GM23338 (cell line): ENCODE data around the gene CLDN9. TPM values are rescaled to one million over a fixed set of nuclear protein-coding genes. Genes with fewer than 3 reads are reported as not detected.
A peak's percentile ranks its signal among the peaks of the same experiment; 100 is the strongest.

Source experiments
- ATAC-seq: fragments of 200-7000 bp; cut with Tn5 transposase; 3 replicates; pipeline ENCODE4 v1.9.1; 2020
- DNase-seq: peaks from one replicate; pipeline ENCODE4 v3.0.0-alpha.2; 2015; ENCODE audit warnings: low spot score
- H2AFZ ChIP-seq: fragments of 200-600 bp; sonication (generic); 2 replicates; pipeline ENCODE4 v1.8.0; 2016; ENCODE audit warnings: antibody characterized with exemption, mild to moderate bottlenecking, moderate library complexity
- H3F3A ChIP-seq: fragments of 200-600 bp; sonication (generic); replicated peaks from 2 replicates; pipeline ENCODE4 v1.8.0; 2017; ENCODE audit warnings: antibody characterized with exemption, mixed run types, low read depth
- H3K27ac ChIP-seq: fragments of 200-600 bp; sonication (generic); 2 replicates; pipeline ENCODE4 v1.6.1; 2016; ENCODE audit warnings: low read depth
- H3K27me3 ChIP-seq: fragments of 200-600 bp; sonication (generic); 2 replicates; pipeline ENCODE4 v1.8.0; 2016; ENCODE audit warnings: mild to moderate bottlenecking, mixed run types, moderate library complexity; ENCODE audit not compliant: insufficient read depth
- H3K36me3 ChIP-seq: fragments of 200-600 bp; sonication (generic); 2 replicates; pipeline ENCODE4 v1.8.0; 2016; ENCODE audit warnings: mild to moderate bottlenecking; ENCODE audit not compliant: insufficient read depth
- H3K4me1 ChIP-seq: fragments of 200-600 bp; sonication (generic); 2 replicates; pipeline ENCODE4 v1.8.0; 2016; ENCODE audit warnings: mild to moderate bottlenecking, moderate library complexity; ENCODE audit not compliant: insufficient read depth
- H3K4me2 ChIP-seq: fragments of 200-600 bp; sonication (generic); 2 replicates; pipeline ENCODE4 v1.7.1; 2017; ENCODE audit warnings: mixed run types
- H3K4me3 ChIP-seq: fragments of 200-600 bp; sonication (generic); 2 replicates; pipeline ENCODE4 v1.6.1; 2016; ENCODE audit warnings: mixed run types
- H3K79me2 ChIP-seq: fragments of 200-600 bp; sonication (generic); replicated peaks from 2 replicates; pipeline ENCODE4 v1.8.0; 2017; ENCODE audit warnings: mild to moderate bottlenecking; ENCODE audit not compliant: insufficient read depth
- H3K9me2 ChIP-seq: fragments of 200-600 bp; sonication (generic); 2 replicates; pipeline ENCODE4 v1.8.0; 2017; ENCODE audit not compliant: insufficient read depth
- H4K20me1 ChIP-seq: fragments of 200-600 bp; sonication (generic); replicated peaks from 2 replicates; pipeline ENCODE4 v1.8.0; 2017; ENCODE audit warnings: mild to moderate bottlenecking; ENCODE audit not compliant: insufficient read depth
- H3K27ac Mint-ChIP-seq: 2 replicates; pipeline ENCODE4 v1.8.0; 2020; ENCODE audit warnings: inconsistent platforms, mild to moderate bottlenecking, moderate library complexity, mixed read lengths
- H3K27me3 Mint-ChIP-seq: 3 replicates; pipeline ENCODE4 v1.8.0; 2022; ENCODE audit warnings: low read depth, mild to moderate bottlenecking, moderate library complexity, mixed read lengths, inconsistent platforms; ENCODE audit not compliant: insufficient read depth, poor library complexity
- H3K36me3 Mint-ChIP-seq: 3 replicates; pipeline ENCODE4 v1.8.0; 2021; ENCODE audit warnings: low read depth, mild to moderate bottlenecking, inconsistent platforms, moderate library complexity, mixed read lengths
- H3K4me1 Mint-ChIP-seq: 3 replicates; pipeline ENCODE4 v1.8.0; 2020; ENCODE audit warnings: mild to moderate bottlenecking, inconsistent platforms, mixed read lengths
- H3K4me3 Mint-ChIP-seq: 3 replicates; pipeline ENCODE4 v1.8.0; 2021; ENCODE audit warnings: moderate library complexity, mild to moderate bottlenecking, inconsistent platforms, mixed read lengths
- H3K9me3 Mint-ChIP-seq: 3 replicates; pipeline ENCODE4 v1.8.0; 2020; ENCODE audit warnings: moderate library complexity, mild to moderate bottlenecking, inconsistent platforms, mixed read lengths
- CREB1 ChIP-seq: fragments of 250-450 bp; sonication (Bioruptor Pico); IDR thresholded peaks from 2 replicates; pipeline ENCODE4 v1.5.0; 2020; ENCODE audit warnings: low read depth, mild to moderate bottlenecking, moderate library complexity
- CTCF ChIP-seq, 2 experiments: fragments of 200-600 bp in 1 of 2; sonication (generic) in 1 of 2; conservative IDR thresholded peaks; 2 replicates each; pipeline versions ENCODE4 v1.5.1 to v1.6.1; 2016 to 2017; ENCODE audit warnings: antibody characterized with exemption in 2 of 2, low read depth in 2 of 2, mild to moderate bottlenecking in 2 of 2, moderate library complexity in 1 of 2
- EZH2 ChIP-seq: fragments of 200-600 bp; sonication (generic); IDR thresholded peaks from one replicate; pipeline ENCODE4 v1.8.0; 2017; ENCODE audit warnings: antibody characterized with exemption, mild to moderate bottlenecking, low read depth; ENCODE audit not compliant: unreplicated experiment
- EZH2phosphoT487 ChIP-seq: fragments of 200-600 bp; sonication (generic); IDR thresholded peaks from one replicate; pipeline ENCODE4 v1.8.1; 2018; ENCODE audit warnings: antibody characterized with exemption; ENCODE audit not compliant: unreplicated experiment
- JUNB ChIP-seq: IDR thresholded peaks from one replicate; pipeline ENCODE4 v1.6.1; 2016; ENCODE audit warnings: antibody characterized with exemption; ENCODE audit not compliant: unreplicated experiment
- NANOG ChIP-seq: IDR thresholded peaks from 2 replicates; pipeline ENCODE4 v1.6.1; 2016; ENCODE audit warnings: antibody characterized with exemption, borderline replicate concordance
- POLR2AphosphoS5 ChIP-seq: IDR thresholded peaks from 2 replicates; pipeline ENCODE4 v1.6.1; 2016; ENCODE audit warnings: antibody characterized with exemption, low read depth
- REST ChIP-seq: IDR thresholded peaks from one replicate; pipeline ENCODE4 v1.6.1; 2018; ENCODE audit warnings: antibody characterized with exemption; ENCODE audit not compliant: unreplicated experiment
- ZNF331 ChIP-seq: fragments of 250-450 bp; sonication (Bioruptor Pico); IDR thresholded peaks from 2 replicates; pipeline ENCODE4 v1.5.0; 2020; ENCODE audit warnings: low read depth, mild to moderate bottlenecking, moderate library complexity
- ZNF462 ChIP-seq: fragments of 250-450 bp; sonication (Bioruptor Pico); IDR thresholded peaks from 2 replicates; pipeline ENCODE4 v1.5.0; 2020; ENCODE audit warnings: mild to moderate bottlenecking, moderate library complexity
- polyA plus RNA-seq: library from polyadenylated mRNA; unstranded; fragments of >200 nt; fragmentation: Nextera tagmentation; extraction: Ambion mirVana; gene quantifications from 2 replicates; pipeline ENCODE4 v1.2.1, GENCODE V29; 2016
- total RNA-seq: library from RNA; depleted of rRNA; stranded (reverse); fragments of >200 nt; shearing (Covaris generic); gene quantifications from 2 replicates; pipeline ENCODE4 v1.2.3, GENCODE V29; 2014

Gene CLDN9
- total and polyA plus RNA-seq, 2 experiments from 2014 or later: 1.8 to 3.0 TPM

- H3K27ac Mint-ChIP-seq: no peak overlapping the region
- no peak for DNase-seq
- no peak overlapping the region for H3K27ac ChIP-seq
- no peaks in the 10 kb centered on the region; the same call in 1 of the 3 replicates for H3K9me3 Mint-ChIP-seq
- no peaks in the 10 kb centered on the region for H3K9me2 ChIP-seq
- no peak for TF ChIP-seq JUNB
- TF ChIP-seq REST: no peak
- TF ChIP-seq ZNF462 (CRISPR knock-in tag): no peak
- no peak for TF ChIP-seq EZH2
- no peak for TF ChIP-seq EZH2phosphoT487
- no peak for TF ChIP-seq CREB1
- TF ChIP-seq CTCF (conservative IDR thresholded peaks at IDR 0.05; ENCODE audit: low read depth in 2 of 2): no peak
- TF ChIP-seq POLR2AphosphoS5: no peak
- no peak for TF ChIP-seq ZNF331 (CRISPR knock-in tag)
- TF ChIP-seq NANOG: no peak
- peaks cover 37% of the 10 kb centered on the region for H3F3A ChIP-seq
- peaks cover 16% of the 10 kb centered on the region for H3K27me3 ChIP-seq
- no peak overlapping the region for H3K4me3 ChIP-seq
- peaks cover 28% of the 10 kb centered on the region for H3K4me1 ChIP-seq
- peak overlapping the region; percentile 25; the same call in 1 of the 3 replicates for H3K4me3 Mint-ChIP-seq
- peaks cover 29% of the 10 kb centered on the region for H3K4me1 Mint-ChIP-seq
- H3K27me3 Mint-ChIP-seq: peaks cover 24% of the 10 kb centered on the region
- no peak for ATAC-seq
- no peak overlapping the region for H2AFZ ChIP-seq
- no peaks in the 10 kb centered on the region for H3K79me2 ChIP-seq
- peaks cover 15% of the 10 kb centered on the region for H4K20me1 ChIP-seq
- peak overlapping the region; percentile 48; the same call in 1 of the 2 replicates for H3K4me2 ChIP-seq
- H3K36me3 ChIP-seq: no peaks in the 10 kb centered on the region
- H3K36me3 Mint-ChIP-seq: peaks cover 46% of the 10 kb centered on the region
Measured at GRCh38 chr16:3030222-3031212, 17.8 kb downstream of the CLDN9 start.
